HepG2 (cell line): Measurements from ENCODE around the gene GPN2. TPM values are rescaled to one million over a fixed set of nuclear protein-coding genes. Genes with fewer than 3 reads are reported as not detected.

Source experiments
- ETS1 ChIP-seq: sonication (generic); formaldehyde crosslinking; IDR thresholded peaks from 2 replicates; pipeline ENCODE4 v1.4.0; 2020; ENCODE audit warnings: missing genetic modification reagents
- FOXO4 ChIP-seq: sonication (generic); formaldehyde crosslinking; conservative IDR thresholded peaks from 2 replicates; pipeline ENCODE4 v1.8.1; 2023; ENCODE audit warnings: missing genetic modification reagents
- MXD4 ChIP-seq: IDR thresholded peaks from 2 replicates; pipeline ENCODE4 v1.6.1; 2016; ENCODE audit warnings: mild to moderate bottlenecking, missing biosample characterization, missing genetic modification reagents
- NR0B2 ChIP-seq: sonication (generic); formaldehyde crosslinking; IDR thresholded peaks from 2 replicates; pipeline ENCODE4 v1.4.0; 2020; ENCODE audit warnings: mild to moderate bottlenecking, missing genetic modification reagents
- NR2F2 ChIP-seq: IDR thresholded peaks from 2 replicates; pipeline ENCODE4 v1.6.1; 2012; ENCODE audit warnings: low read depth, inconsistent platforms, borderline replicate concordance
- PHF8 ChIP-seq: sonication (generic); formaldehyde crosslinking; IDR thresholded peaks from 2 replicates; pipeline ENCODE4 v1.5.0; 2020; ENCODE audit warnings: missing genetic modification reagents
- RERE ChIP-seq: IDR thresholded peaks from 2 replicates; pipeline ENCODE4 v1.6.1; 2016; ENCODE audit warnings: low read depth, missing genetic modification reagents, missing compliant biosample characterization
- RXRB ChIP-seq: IDR thresholded peaks from 2 replicates; pipeline ENCODE4 v1.6.1; 2016; ENCODE audit warnings: borderline replicate concordance, missing genetic modification reagents, missing compliant biosample characterization
- SALL1 ChIP-seq: sonication (generic); formaldehyde crosslinking; IDR thresholded peaks from 2 replicates; pipeline ENCODE4 v1.8.0; 2022; ENCODE audit warnings: mild to moderate bottlenecking, missing genetic modification reagents
- SIX1 ChIP-seq: sonication (generic); formaldehyde crosslinking; IDR thresholded peaks from 2 replicates; pipeline ENCODE4 v1.4.0; 2020; ENCODE audit warnings: missing genetic modification reagents, borderline replicate concordance
- THAP7 ChIP-seq: sonication (generic); formaldehyde crosslinking; IDR thresholded peaks from 2 replicates; pipeline ENCODE4 v1.8.1; 2023; ENCODE audit warnings: mild to moderate bottlenecking, missing genetic modification reagents
- ZBTB38 ChIP-seq: sonication (generic); formaldehyde crosslinking; IDR thresholded peaks from 2 replicates; pipeline ENCODE4 v1.5.1; 2020; ENCODE audit warnings: mild to moderate bottlenecking, missing genetic modification reagents
- ZFP37 ChIP-seq: sonication (generic); formaldehyde crosslinking; IDR thresholded peaks from 2 replicates; pipeline ENCODE4 v1.4.0; 2020; ENCODE audit warnings: missing genetic modification reagents, borderline replicate concordance
- ZFP91 ChIP-seq: sonication (generic); formaldehyde crosslinking; IDR thresholded peaks from 2 replicates; pipeline ENCODE4 v1.9.0; 2022; ENCODE audit warnings: missing genetic modification reagents, mild to moderate bottlenecking, borderline replicate concordance
- ZFY ChIP-seq: sonication (generic); formaldehyde crosslinking; IDR thresholded peaks from 2 replicates; pipeline ENCODE4 v1.4.0; 2020; ENCODE audit warnings: missing genetic modification reagents
- ZNF597 ChIP-seq: sonication (generic); formaldehyde crosslinking; IDR thresholded peaks from 2 replicates; pipeline ENCODE4 v1.5.0; 2020; ENCODE audit warnings: missing genetic modification reagents
- polyA plus RNA-seq, 8 experiments: library from polyadenylated mRNA; depleted of rRNA in 3 of 8; stranded (reverse) in 7 of 8; unstranded in 1 of 8; fragments of >200 nt; fragmentation: Illumina TruSeq in 4 of 8; extraction: Trizol in 4 of 8; gene quantifications; 2 replicates each; pipeline versions ENCODE4 v1.2.1 to v1.2.3, GENCODE V29; 2011 to 2016; ENCODE audit warnings: low read depth in 4 of 8, missing spikeins in 1 of 8, mixed read lengths in 1 of 8; ENCODE audit not compliant: insufficient read depth in 1 of 8
- total RNA-seq, 5 experiments: library from RNA; depleted of rRNA; stranded (reverse); fragments of >200 nt; fragmentation: Illumina TruSeq; extraction: Trizol; gene quantifications; 2 replicates each; pipeline ENCODE4 v1.2.3, GENCODE V29; 2016; ENCODE audit warnings: low read depth in 1 of 5

GPN2 gene
- total and polyA plus RNA-seq, 2 of the 13 experiments (the other 11 are each of a cell fraction or from before 2014, with no cell fraction given) = 19.3 to 38.9 TPM

- peak; percentile 84; the same call in 1 of the 2 replicates for TF ChIP-seq ZFP91 (CRISPR knock-in tag)
- TF ChIP-seq NR0B2 (CRISPR knock-in tag) = peak; percentile 45; the same call in 1 of the 2 replicates
- 0 out of 2 replicates have a peak, but pooled peaks have one; percentile 61 for TF ChIP-seq ETS1 (CRISPR knock-in tag)
- peak; percentile 90 for TF ChIP-seq PHF8 (CRISPR knock-in tag)
- no peak for TF ChIP-seq THAP7 (CRISPR knock-in tag)
- no peak for TF ChIP-seq RERE (CRISPR knock-in tag)
- TF ChIP-seq ZFY (CRISPR knock-in tag) = peak; percentile 89
- TF ChIP-seq RXRB (CRISPR knock-in tag) = peak; percentile 57
- TF ChIP-seq ZBTB38 (CRISPR knock-in tag) = no peak
- TF ChIP-seq ZFP37 (CRISPR knock-in tag) = peak; percentile 23; the same call in 1 of the 2 replicates
- TF ChIP-seq NR2F2 = 0 out of 2 replicates have a peak, but pooled peaks have one; percentile 26
- peak; percentile 89 for TF ChIP-seq SALL1 (CRISPR knock-in tag)
- no peak for TF ChIP-seq FOXO4
- TF ChIP-seq SIX1 (CRISPR knock-in tag) = no peak
- no peak for TF ChIP-seq ZNF597 (CRISPR knock-in tag)
- no peak for TF ChIP-seq MXD4
These were observed 10.1 kb upstream of the GPN2 start, which contains the start of gene GPATCH3 (continued) for GRCh38 chr1:26900001-26900814.
